NCI-H1694 (cell line): ENCODE data around the gene ASIC2.

Experiments used
- DNase-seq: peaks from one replicate; lab custom pipeline; 2025; lab: John Stamatoyannopoulos, UW

The ASIC2 gene

DNA sequence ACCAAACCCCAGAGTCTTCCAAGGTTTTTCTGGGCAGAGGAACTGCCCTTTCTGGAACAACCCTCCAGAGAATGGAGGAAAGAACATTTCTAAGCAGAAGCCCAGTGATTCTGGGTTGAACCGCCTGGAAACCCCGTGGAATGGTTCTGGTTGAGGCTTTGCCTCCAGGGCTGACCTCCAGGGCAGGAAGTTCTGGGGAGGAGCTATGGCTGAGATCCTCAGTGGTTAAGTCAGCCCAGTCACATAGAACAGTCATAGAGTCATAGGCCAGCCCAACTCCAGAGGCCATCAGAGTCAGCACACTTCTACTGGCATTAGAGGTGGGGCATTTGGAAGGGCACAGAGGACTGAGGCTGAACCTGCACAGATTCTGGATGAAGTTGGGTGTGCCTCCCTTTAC lies 235.5 kb downstream of the ASIC2 start:
- DNase-seq: no peak

DNA sequence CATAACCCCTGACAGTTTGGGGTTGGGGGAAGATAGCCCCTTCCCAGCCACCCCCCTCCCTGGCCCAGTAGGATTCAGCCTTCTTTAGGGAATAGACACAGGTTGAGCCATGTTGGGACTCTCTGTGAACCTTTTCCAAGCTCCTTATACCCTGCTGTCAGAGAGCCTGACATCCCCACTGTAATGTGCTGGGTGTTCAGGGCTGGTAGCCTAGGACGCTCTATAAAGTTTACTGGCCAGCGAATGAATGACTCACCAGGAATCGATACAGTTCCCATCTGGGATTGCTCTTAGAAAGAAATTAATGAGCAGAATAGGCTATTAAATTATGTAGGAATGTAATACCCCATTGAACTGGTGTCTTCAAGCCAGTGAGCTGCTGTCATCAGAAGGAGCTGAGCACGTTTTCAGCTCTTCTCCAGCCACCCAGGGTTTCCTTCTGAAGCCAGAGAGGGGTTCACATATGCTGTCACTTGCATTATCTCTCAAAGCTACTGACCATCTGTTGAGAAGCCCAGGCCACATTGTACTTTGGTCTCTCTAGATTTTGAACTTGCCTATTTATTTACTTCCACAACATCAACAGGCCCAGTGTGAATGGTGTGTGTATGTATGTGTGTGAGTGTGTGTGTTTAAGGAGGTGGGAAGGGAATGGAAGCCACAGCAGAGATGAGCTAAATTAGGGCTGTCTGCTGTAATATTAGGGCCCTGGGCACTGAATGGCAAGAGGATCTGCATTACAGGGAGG lies 236.5 kb downstream of the ASIC2 start:
- no peak for DNase-seq

DNA sequence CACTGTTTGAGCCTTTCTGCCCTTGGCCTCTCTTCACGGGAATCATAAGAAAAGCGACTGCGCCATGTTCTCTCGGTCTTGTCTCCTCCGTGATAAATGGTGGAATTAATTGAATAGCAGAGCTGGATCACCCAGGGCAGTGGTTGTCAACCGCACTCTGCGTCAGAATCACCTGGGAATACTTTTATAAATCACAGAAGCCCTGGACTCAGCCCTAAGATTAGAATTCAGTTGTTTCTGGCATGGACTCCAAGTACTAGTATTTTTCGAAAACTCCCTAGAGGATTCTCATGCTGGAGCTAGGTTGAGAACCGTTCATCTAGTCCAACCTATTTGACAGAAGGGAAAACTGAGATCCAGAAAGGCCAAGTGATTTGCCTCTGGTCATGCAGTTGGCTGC lies 237.3 kb downstream of the ASIC2 start:
- no peak for DNase-seq

DNA sequence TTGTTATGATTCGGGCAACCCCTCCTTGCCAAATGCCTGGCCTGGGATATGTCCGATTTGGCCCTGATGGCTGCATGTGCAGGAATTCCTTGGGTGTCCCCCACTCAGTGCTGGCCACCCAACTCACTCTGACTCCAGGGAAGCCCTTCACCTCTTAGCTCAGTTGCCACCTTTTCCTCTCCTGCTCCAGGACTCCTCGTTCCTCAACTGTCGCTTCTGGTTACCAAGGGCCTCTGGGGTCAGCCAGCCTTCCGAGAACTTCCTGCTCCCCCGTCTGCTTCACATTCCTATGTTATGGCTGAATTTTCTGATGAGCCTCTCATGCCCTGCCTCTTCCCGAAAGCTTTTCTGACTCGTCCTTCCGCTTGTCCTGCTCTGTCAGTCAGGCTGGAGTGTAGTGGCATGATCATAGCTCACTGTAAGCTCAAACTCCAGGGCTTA lies 237.9 kb downstream of the ASIC2 start:
- DNase-seq: no peak

DNA sequence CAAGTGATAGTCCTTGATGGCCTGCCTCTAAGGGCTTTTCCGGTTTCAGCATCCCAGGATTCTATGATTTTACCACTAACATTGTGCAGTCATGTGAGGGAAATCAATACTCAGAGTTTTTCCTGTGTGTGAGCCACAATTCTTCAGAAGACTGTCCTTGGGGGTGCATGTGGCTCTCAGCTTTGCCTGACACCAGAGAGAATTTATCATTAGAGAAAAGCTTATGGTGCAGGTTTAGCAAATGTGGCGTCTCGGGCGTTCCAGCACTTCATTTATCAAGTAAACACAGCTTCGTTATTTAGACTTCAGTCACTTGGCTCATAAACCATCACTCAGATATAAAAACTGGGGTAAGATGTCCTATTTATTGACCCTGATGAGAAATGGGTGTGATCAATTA lies 238.7 kb downstream of the ASIC2 start:
- DNase-seq: no peak

DNA sequence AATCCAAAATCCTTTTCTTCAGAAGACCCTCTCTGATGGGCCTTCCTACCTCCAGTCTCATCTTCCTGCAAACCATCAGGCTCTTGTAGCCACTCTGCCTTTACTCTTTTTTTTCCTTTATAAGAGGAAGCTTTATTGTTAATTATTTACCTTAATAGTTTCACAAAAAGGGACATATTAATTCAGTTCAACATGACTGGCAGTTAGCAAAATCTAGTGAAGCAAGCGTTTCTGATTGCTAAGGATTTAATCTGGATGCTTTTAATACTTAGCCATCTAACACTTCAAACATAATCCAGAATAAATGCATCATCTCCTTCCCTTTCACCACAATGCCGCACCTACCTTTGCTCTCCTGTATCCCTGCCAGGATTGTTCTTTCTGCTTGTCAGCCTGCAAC lies 239.4 kb downstream of the ASIC2 start:
- no peak for DNase-seq

DNA sequence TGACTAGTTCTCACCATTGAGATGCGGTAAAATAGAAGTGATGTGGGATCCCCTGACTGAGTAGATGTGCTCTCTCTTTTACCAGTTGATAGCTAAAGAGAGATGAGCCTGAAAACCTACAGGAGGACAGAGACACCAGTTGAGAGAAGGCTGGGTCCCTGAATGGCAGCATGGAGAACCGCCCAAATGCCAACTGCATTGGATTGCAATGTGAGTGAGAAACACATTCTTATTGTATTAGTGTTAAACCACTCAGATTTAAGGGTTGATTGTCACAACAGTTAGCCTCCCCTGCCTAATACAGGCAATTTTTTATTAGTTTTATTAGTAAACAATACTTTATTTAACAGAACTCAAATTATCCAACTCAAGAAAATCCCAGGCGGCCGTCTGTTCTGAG lies 240.2 kb downstream of the ASIC2 start:
- DNase-seq: no peak

DNA sequence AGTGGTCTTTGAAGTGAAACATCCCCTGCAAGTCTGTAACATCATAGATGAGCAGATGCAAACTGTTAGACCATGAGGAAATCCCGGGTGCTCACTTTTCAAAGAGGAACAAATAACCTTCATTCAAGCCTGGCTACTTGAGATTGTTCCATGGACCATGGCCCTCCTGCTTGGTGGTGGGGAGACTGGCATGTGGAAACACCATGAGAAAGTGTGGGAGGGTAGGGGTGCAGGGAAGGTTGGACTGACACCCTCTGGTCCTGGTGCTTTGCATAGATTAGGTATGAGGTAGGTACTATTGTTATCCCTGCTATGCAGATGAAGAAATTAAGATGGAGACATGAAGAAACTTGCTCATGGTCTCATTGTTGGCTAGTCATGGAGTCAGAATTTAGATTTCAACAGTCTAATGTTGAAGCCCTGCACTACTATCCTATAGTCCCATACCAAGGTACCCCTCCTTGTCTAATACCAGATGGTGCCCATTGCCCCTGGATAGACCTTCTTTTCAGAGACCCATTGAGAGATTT lies 242.4 kb downstream of the ASIC2 start:
- DNase-seq: no peak

DNA sequence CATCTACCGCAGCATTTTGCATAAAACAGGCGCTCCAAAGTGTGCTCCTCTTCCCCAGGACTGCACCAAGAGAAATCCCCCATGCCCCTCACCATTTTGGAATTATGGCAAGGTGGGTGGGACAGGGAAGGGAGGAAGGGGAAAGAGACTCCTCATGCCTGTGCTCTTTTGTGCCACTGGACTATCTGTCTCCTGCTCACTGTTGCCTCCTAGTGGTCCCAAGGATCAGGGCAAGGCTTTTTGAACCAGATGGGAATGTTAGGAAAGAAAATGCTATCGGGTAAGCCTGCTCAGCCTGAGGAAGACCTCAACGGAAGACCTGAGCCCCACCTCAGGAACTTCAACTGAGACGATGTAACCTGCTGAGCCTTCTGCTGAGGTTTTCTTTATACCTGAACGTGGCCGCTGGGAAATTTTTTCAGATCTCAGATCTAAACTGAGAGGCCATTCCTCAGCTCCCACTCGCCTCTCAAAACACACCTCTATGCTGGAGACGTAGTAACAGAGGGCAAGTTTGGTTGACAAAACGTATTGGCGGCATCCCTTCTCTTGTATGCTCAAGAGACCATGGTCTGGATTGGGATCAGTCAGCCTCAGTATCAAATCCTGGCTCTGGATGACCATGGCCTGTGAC lies 243.2 kb downstream of the ASIC2 start:
- peak; percentile 57 for DNase-seq

DNA sequence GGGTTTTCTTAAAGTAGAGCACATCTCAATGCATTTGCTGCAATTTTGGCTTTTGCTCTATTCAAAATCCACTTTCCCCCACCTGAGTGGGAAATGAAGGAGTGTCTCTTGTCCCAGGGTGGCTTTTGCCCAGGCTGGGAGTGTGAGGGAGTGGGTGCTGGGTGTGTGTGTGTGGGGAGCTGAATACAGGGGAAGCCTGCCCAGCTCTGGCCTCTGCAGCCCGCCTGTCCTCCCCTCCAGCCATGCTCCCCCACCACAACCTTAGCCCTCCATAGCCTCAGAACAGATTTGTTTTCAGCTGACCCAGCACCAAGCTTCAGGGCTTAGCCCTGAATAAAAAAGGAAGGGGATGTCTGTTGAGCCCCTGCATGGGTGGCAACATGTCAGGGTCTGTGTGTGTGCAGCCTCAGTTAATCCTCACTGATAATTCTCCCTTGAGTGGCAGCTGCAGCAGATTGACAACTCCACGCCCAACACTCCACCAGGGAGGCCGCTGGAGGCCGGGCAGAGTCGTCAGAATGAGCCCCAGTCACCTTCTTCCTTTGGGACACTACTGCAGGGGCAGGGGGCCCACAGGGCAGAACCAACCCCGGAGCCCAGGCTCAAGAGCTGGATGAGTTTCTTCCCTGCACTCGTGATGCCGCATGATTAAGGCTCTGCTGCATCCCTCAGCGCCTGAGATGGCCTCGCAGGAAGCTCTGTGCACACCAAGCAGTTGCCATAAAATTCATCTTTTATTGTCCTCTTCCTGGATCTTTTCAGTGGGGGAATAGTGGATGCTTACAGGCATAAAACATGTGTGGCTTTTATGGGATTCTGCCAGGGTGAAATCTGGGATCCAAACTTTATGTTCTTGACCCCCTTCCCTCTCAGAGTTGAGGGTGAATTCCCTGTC lies 246.5 kb downstream of the ASIC2 start:
- DNase-seq: no peak

DNA sequence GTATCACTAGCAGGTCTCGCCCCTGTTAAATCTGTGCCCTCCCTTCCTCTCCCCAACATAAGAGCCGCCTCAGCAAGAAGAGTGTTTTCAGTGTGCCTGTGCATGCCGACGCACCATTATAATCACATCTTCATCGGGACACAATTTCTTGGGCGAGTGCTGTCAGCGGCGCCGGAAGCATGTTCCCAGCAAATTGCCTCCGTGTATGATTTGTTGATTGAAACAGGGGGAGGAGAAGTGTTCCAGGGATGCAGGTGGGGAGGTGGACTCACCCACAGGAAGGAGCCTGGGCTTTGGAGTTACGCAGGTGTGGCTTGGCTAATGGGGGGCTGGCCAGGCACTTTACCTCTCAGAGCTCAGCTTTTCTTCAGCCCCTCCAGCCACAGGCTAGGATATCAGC lies 247.9 kb downstream of the ASIC2 start:
- DNase-seq: no peak

DNA sequence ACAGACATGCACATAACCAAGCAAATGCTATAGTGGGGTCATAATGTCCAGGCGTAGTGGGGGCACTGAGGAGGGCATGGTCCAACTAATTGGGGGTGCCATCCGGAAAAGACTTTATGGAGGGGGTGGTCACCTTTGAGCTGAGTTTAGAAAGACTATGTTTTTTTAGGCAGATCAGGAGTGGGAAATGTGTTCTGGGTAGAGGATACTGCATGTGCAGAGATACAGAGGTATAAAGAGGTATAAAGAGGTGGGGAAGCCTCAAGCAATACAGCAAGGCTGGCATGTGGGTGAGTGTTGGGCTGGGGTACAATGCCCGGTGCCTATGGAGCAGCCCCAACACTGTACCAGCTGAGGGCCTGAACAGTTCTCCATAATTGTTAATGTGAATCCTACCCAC lies 248.3 kb downstream of the ASIC2 start:
- no peak for DNase-seq

DNA sequence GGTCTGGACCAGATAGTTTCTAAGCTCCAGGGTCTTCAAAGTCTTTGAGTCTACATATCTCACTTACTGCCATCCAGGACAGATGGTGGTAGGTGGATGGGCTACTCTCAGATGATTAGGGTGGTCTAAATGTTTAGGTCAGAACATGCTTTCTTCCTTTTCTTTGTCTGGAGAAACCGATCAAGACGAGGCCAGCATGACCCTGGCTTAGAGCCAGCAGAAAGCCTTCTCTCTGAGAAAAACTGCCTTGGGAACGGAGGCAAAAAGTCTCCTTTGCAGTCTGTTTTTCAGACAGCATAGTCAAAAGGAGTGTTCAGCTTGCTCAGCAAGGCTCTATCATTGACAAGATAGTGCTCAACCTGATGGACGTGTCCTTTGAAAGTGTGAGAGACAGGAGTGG lies 252.6 kb downstream of the ASIC2 start:
- DNase-seq: no peak

DNA sequence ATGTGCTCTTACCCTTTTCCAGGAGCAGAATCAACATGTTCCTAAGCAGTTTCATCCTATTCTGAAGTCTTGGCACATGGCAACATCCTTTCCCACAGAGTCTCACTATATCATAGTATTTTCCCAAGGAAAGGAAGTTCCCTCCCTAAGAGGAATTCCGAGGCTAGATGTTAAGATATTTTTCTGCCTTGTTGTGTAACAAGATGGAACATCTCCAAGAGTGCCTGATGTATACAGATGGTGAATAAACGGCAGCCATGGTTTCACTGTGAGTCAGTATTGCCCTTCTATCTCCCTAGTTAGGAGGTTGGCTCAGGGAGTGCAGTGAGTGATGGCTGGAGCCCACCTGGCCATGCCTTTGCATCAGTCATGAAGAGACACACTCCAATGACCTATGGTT lies 253.2 kb downstream of the ASIC2 start:
- DNase-seq: no peak

DNA sequence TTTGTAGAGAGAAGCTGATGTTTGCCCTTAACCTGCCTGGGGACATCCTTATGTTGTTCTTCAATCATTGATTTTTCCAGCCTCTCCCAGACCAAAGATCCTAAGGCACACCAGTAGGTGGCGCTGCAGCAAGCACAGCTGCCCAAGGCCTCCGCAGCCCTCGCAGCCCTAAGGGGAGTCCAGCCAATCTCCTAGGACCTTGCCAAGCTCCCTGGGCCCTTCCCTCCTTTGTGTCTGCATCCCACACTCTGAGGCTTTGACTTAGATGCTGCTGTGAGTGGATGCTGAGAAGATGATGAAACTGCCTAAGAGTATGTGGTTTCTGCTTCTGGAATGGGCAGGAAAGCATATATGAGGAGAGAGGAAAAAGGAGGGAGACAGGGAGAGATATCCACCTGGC lies 254.4 kb downstream of the ASIC2 start:
- no peak for DNase-seq

DNA sequence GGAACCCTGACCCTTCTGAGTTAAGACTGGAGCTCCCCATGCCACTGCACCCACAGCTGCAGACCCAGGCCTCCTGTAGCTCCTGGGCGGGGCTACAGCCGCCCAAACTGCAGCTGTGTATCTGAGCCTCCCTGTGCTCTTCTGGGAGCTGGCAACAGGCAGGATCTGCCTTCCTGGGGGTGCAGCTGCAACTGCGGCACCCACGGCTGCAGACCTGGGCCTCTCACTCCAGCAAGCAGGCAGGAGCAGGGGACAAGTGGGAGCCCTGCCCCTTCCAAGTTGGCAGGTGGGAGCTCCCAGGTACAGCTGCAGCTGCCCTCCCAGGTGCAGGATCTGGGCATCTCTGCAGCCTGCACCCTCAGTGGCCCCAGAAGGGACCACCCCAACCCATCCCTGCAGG lies 259.9 kb downstream of the ASIC2 start:
- DNase-seq: no peak

DNA sequence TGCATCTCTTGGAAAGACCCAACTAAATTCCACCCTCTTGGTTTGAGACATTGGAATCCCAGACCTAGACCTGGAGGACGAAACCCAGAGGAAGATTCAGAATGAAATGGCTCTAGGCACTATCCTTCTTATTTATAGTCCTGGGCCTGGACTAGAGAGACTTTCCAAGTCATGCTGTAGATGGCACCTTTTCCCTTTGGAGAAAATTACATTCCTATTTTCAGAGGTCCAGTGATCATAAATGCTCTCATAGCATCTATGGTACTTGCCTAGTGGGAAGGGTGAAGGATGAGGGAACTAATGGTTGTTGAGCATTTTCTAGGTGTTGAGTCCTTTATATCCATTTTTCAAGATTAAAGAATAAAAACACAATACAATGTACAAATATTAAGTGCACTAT lies 264.3 kb downstream of the ASIC2 start:
- no peak for DNase-seq

DNA sequence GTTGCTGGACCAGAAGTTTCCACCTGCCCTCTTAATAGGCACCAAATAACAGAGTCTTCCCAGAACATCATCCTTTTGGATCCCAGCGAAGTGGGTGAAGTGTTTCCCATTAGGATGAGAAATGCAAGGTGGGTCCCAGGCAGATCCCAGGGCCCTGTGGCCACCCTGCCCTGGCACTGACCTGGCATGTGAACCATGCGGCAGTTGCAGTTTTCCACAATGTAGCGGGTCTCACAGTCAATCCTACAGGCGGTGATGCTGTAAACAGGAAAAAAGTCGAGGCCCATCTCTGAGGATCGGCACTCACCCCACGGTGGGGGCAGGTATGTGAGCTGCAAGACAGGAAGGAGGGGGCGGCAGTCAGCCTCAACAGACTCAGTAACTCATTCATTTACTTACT lies 265.0 kb downstream of the ASIC2 start:
- DNase-seq: no peak

DNA sequence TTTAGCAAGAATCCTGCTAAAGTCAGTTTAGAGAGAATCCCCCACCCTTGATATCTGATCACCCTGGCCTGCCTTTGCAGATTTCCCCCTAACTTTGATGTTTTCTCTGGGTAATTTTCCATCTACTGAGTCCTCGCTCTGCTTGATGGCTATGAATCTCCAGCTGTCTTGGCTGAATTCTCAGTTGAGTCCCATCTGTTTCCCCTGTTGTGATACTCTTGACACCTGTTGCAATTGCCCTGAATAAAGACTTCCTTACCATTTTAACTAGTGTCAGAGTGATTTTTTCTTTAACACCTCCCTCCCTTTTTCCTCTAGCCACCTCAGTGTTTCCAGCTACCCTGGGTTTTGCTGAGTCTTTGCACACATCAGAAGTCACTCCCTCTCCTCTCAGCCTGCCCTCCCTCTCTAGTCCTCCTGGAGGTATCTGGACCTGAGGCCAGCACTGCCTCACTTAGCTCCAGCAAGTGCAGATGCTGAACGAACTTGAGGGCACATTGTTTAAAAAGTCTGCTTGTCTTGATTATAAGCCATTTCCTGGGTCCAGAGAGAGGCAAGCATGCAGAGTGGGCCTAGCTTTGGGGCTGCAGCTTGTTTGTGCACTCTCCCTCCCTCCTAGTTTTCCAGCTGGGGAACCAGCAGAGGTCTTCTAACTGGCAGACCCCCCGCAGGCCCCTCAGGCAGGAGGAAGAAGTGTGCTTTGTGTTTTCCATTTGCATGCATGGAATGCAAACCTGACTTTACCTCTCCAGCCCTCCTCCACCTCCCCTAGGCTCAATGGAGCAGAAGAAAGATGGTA lies 268.2 kb downstream of the ASIC2 start:
- no peak for DNase-seq

DNA sequence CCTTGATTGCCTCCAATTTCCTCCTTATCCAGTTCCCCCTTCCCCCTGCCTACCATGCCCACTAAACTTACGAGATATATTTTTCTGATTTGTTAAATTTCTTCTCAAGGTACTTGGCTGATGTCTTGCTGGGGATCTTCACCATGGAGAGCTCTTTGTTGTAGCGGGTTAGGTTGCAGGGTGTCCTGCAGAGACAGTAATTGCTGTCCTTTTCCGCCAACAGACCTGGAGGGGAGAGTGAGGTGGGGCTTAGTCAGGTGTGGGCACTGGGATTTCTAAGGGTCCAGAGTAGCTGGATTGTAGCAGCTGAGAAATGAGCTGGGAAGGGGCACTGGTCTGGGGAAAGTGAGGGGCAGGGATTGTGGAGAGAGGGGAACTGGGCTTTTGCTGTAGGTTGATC lies 269.3 kb downstream of the ASIC2 start:
- no peak for DNase-seq

DNA sequence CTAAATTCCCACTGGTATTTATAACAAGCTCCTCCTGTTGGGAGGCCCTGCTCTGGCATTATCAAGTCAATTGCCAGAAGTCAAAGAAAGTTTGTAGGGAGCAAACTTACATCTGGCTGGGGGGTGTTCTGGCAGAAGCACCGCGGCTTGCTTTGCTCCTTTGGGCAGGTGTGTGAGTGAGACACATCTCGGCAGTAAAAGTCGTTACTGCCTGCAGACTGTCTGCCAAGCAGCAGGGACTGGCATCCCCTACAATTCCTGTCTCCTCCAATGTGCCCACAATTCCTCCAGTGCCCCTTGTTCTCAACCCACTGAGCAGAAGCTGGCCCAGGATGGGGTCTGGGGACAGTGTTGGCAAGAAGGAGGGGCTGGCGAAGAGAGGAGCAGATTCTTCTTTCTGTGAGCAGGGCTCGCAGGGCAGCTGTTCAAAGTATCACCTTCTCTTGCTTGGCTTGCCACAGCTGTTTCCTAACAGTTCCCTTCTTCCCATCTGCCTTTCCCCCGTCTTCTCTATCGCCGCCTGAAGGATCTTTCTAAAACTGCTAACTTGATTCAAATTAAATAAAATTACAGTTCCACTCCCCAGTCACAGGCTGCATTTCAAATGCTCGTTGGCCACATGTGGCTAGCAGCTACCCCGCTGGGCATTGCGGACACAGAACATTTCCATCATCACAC lies 271.2 kb downstream of the ASIC2 start:
- DNase-seq: no peak
